Stimulated activated CD4-positive, alpha-beta T cell treated with anti-CD3 and anti-CD28 coated beads, Interleukin-12 subunit alpha, Interleukin-12 subunit beta, amount 100 ng/mL, for 48 hours (primary cell): Measurements from ENCODE around the gene DNAH17.

Experiments used
- DNase-seq, 3 donors: peaks; one replicate each; pipeline ENCODE4 v3.0.0-alpha.2; 2020; ENCODE audit warnings: low read depth in 2 of 3, low spot score in 1 of 3

The DNAH17 gene

DNA sequence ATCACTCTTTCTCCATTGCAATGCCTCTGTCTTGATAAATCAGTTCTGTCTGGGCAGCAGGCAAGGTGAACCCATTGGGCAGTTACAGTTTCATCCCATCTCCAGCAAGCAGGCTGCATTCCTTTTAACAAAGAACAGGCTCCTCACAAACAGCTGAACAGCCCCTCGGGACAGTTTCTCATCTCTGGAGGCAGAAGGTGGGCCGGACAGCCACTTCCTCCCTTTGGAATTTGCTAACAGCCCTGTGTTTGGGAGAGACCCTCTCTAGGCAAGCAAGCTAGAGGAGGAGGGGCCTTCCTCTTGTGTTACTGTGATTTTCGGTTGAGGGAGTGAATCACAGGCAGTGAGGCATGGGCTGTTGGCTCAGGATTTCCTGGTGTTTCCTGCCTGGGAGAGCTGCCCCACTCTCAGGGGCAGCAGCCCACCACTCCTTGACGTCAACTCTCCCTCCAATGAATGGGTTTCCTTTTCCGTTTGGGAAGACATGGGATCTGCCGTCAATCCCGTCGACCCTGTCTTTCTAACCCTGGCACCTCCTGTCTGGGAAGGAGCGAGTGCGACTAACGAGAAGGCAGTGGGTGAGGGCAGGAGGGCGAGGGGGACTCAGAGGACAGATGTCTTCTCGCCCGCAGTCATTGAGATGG is 202.4 kb downstream of the DNAH17 start:
- no peak for DNase-seq

DNA sequence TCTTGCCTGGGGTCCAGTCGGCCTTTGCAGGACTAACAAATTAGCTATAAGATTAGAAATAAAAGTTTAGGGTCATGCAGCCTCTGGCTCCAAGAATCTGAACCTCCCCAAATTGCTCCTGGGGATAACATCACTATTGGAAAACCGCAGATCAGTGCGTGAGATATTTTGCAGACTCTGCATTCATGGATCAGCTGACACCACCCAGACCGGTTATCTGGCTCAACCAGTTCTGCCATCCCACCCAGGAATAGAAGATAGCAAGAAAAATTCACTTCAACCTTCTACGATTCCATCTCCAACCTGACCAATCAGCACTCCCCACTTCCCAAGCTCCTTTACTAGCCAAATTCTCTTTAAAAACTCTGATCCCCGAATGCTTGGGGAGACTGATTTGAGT is 203.0 kb downstream of the DNAH17 start:
- DNase-seq = no peak
